GM18858 (cell line): Measurements from ENCODE around the gene TMEM72.

Source experiments
- ATAC-seq: cut with Tn5 transposase; IDR thresholded peaks from one replicate; pipeline ENCODE4 v1.9.1; 2021; ENCODE audit not compliant: unreplicated experiment

TMEM72 gene

GRCh38 chr10:44954042-44954441, 42.9 kb downstream of the TMEM72 start:
- ATAC-seq: no peak

GRCh38 chr10:44954962-44955361, 43.8 kb downstream of the TMEM72 start:
- ATAC-seq: no peak

GRCh38 chr10:44955413-44956070, 44.4 kb downstream of the TMEM72 start:
- ATAC-seq: no peak

- no peak for ATAC-seq
These were observed 45.1 kb downstream of the TMEM72 start for GRCh38 chr10:44956226-44956625.

GRCh38 chr10:44956717-44957706, 45.9 kb downstream of the TMEM72 start:
- no peak for ATAC-seq

- no peak for ATAC-seq
These were observed 47.2 kb downstream of the TMEM72 start for GRCh38 chr10:44958196-44958897.

- no peak for ATAC-seq
These were observed 47.7 kb downstream of the TMEM72 start for GRCh38 chr10:44958898-44959246.

- peak; percentile 84 for ATAC-seq
These were observed 48.3 kb downstream of the TMEM72 start, which contains the start of gene RASSF4 for GRCh38 chr10:44959247-44960087. TSS of gene RASSF4 (plus strand) at chr10:44959802. CDS start at chr10:44970203, 10,401 bp downstream.

GRCh38 chr10:44960088-44960460, 48.9 kb downstream of the TMEM72 start:
- no peak for ATAC-seq

GRCh38 chr10:44960482-44961229, 49.5 kb downstream of the TMEM72 start:
- no peak for ATAC-seq

- ATAC-seq: no peak
These were observed 50.1 kb downstream of the TMEM72 start for GRCh38 chr10:44961230-44961571.

- ATAC-seq: no peak
These were observed 51.0 kb downstream of the TMEM72 start for GRCh38 chr10:44961931-44962750.

- no peak for ATAC-seq
These were observed 52.0 kb downstream of the TMEM72 start for GRCh38 chr10:44962870-44963738.

GRCh38 chr10:44963772-44964633, 52.9 kb downstream of the TMEM72 start:
- ATAC-seq: no peak

- no peak for ATAC-seq
These were observed 54.0 kb downstream of the TMEM72 start for GRCh38 chr10:44965104-44965503.

GRCh38 chr10:44965651-44966097, 54.5 kb downstream of the TMEM72 start:
- ATAC-seq: peak; percentile 30

- peak; percentile 15 for ATAC-seq
These were observed 55.1 kb downstream of the TMEM72 start for GRCh38 chr10:44966129-44966815.
